Measurements from ENCODE around the gene BBX.

BBX gene

DNA sequence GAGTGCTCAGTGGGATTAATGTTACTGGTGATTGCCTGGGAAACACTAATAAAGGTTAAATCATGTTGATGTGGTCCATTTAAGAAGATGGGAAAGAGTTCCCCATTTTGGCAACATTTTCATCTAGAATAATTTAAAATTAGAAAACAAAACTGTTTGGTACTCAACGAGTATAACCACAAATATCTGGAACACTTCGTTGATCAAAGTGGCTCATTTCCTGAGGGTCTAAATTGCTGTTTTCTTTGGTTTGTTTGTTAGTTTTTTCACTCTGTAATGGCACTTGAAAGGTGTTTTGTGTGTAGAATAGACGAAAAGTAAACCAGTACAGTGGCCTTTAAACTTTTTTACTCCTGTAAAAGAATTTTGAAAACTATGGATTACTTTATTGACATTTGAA lies 73.9 kb downstream of the BBX start:
- H3K27me3 Mint-ChIP-seq (ENCODE audit: low read depth), result no peaks in the 10 kb centered on the region
- peaks cover 35% of the 10 kb centered on the region for H3K4me1 Mint-ChIP-seq (ENCODE audit: low read depth)
- H3K36me3 Mint-ChIP-seq (ENCODE audit: low read depth), result peaks cover 4% of the 10 kb centered on the region
- no peak overlapping the region for H3K27ac Mint-ChIP-seq
- no peaks in the 10 kb centered on the region for H3K9me3 Mint-ChIP-seq
- H3K4me3 Mint-ChIP-seq, result no peak overlapping the region
- DNase-seq (ENCODE audit: low spot score), result no peak

DNA sequence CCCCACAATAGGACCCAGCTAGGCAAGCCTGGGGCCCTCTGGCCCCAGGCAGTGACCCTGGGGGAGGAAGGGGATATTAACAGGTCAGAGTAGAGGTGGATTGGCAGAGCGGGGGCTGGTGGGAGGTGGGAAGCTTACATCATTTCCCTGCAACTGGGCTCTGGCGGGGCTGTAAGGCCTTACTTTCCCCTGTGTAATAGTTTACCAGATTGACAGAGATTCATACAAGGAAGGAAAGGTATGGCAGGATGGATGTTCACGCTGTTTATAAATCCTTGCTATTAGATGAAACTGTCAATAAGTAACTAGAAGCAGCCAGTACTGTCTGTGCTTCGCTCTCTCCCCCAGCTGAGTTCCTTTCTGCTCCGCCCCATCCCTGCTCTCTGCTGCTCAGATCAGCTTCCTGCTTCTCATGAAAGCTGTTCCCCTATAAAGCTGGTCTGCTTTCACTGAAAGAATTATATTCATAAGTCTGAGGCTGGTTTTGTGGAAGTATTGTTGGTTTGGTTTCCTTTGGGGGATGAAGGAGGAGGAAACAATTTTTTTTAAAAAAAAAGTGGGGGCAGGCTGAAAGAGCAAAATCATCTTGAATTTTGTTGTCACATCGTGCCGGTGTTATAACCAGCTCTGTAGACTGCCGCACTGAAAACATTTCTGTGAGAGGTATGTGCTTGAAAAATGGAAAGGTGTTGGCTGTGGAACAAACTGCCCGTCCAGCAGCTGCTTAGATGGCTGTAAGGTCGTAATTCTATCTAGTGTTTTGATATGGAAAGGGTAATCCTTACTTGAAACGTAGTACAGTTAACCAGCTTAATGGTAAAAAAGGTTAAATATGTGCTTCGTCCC lies 76.4 kb downstream of the BBX start:
- Mint-ChIP-seq H3K4me3 (peak overlapping the region; percentile 88), H3K27ac (peak overlapping the region; percentile 89), H3K9me3 (no peaks in the 10 kb centered on the region), H3K4me1 (ENCODE audit: low read depth) (peaks cover 37% of the 10 kb centered on the region), H3K27me3 (ENCODE audit: low read depth) (no peaks in the 10 kb centered on the region), H3K36me3 (ENCODE audit: low read depth) (peaks cover 7% of the 10 kb centered on the region)
- DNase-seq (ENCODE audit: low spot score), result peak; percentile 30

DNA sequence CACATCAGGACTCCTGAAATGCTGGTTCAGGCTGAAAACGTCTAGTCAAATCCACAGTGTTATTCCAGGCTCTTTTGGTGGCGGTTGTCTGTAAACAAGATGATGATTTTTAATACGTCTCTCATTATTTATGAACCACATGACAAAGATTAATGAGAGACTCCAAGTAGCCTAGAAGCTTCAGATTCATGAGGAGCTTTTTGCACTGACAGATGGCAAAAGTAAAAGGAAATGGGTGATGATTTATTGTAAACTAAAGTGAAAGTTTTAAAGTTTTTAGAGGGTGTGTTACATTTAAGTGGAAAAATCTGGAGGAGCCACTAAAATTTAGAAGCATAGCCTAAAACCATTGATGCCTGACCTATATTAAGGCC lies 77.0 kb downstream of the BBX start:
- H3K4me1 Mint-ChIP-seq (ENCODE audit: low read depth), result peaks cover 40% of the 10 kb centered on the region
- peak overlapping the region; percentile 89 for H3K27ac Mint-ChIP-seq
- H3K4me3 Mint-ChIP-seq, result peak overlapping the region; percentile 88
- H3K27me3 Mint-ChIP-seq (ENCODE audit: low read depth), result no peaks in the 10 kb centered on the region
- peaks cover 7% of the 10 kb centered on the region for H3K36me3 Mint-ChIP-seq (ENCODE audit: low read depth)
- no peak for DNase-seq (ENCODE audit: low spot score)
- H3K9me3 Mint-ChIP-seq, result no peaks in the 10 kb centered on the region

DNA sequence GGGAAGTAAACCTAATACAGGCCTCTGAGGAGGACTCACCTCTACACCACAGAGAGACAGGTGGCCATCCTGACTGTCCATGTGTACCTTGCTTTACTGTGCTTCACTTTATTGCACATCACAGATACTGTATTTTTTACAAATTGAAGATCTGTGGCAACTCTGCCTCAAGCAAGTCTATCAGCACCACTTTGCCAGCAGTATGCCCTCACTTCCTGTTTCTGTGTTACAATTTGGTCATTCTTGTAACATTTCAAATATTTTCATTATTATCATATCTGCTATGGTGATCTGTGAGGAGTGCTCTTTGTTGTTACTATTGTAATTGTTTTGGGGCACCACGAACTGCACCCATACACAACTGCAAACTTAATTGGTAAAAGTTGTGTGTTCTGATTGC lies 78.0 kb downstream of the BBX start:
- Mint-ChIP-seq H3K27ac (peak overlapping the region; percentile 67), H3K36me3 (ENCODE audit: low read depth) (peaks cover 7% of the 10 kb centered on the region), H3K9me3 (no peaks in the 10 kb centered on the region), H3K4me1 (ENCODE audit: low read depth) (peaks cover 40% of the 10 kb centered on the region), H3K27me3 (ENCODE audit: low read depth) (no peaks in the 10 kb centered on the region), H3K4me3 (peak overlapping the region; percentile 88)
- DNase-seq (ENCODE audit: low spot score), result no peak

DNA sequence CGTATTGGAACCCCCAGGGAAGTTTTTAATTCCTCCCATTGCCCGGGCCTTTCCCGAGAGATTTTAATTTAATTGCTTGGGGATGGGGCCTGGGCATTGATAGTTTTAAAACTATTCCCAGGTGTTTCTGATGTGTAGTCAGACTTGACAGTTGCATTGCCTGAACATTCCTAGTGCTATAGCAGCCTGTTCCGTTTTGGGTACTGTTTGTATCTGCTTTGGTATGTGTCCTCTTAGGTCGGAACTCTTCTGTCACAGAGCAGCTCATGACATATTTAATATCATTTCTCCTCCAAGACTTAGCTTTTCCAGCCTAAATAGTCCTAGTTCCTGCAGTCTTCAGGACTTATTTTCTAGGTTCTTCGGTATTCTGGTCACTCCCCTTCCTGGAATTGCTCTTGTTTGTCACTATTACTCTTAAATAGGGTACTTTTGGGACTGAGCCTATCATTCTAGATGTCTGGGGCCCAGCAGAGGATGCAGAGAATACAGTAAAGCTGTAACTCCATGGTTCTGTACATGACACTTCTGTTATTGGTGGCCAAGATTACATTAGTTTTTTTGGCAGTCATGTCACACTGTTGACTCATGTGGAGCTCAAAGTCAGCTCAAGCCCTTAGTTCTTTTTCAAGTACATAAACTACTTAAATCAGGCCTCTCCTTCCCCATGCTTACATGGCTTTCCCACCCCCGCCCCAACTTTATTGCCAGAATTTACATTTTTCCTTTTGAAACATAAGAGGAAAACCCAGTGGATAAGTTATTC lies 81.5 kb downstream of the BBX start:
- Mint-ChIP-seq H3K4me1 (ENCODE audit: low read depth) (peaks cover 27% of the 10 kb centered on the region), H3K27me3 (ENCODE audit: low read depth) (no peaks in the 10 kb centered on the region), H3K36me3 (ENCODE audit: low read depth) (peaks cover 13% of the 10 kb centered on the region), H3K9me3 (peaks cover 6% of the 10 kb centered on the region), H3K27ac (no peak overlapping the region), H3K4me3 (no peak overlapping the region)
- no peak for DNase-seq (ENCODE audit: low spot score)

DNA sequence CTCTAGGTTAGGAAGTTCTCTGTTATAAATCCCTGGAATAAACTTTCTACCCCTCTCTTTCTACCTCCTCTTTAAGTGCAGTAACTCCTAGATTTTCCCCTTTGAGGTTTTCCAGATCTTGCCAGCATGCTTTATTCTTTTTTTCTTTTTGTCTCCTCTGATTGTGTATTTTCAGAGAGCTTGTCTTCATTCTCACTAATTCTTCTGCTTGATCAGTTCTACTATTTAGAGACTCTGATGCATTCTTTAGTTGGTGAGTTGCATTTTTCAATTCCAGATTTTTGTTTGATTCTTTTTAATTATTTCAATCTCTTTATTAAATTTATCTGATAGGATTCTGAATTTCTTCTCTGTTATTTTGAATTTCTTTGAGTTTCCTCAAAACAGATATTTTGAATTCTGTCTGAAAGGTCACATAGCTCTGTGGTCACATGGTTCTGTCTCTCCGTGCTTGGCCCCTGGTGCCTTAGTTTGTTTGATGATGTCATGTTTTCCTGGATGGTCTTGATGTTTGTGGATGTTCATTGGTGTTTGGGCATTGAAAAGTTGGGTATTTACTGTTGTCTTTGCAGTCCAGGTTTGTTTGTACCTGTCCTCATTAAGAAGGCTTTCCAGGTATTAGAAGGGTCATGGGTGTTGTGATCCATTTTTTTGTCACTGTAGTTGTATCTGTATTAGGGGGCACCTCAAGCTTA lies 89.2 kb downstream of the BBX start:
- DNase-seq (ENCODE audit: low spot score), result no peak
- Mint-ChIP-seq H3K4me3 (no peak overlapping the region), H3K4me1 (ENCODE audit: low read depth) (no peaks in the 10 kb centered on the region), H3K9me3 (peaks cover 37% of the 10 kb centered on the region), H3K36me3 (ENCODE audit: low read depth) (peaks cover 29% of the 10 kb centered on the region), H3K27ac (no peak overlapping the region), H3K27me3 (ENCODE audit: low read depth) (no peaks in the 10 kb centered on the region)

DNA sequence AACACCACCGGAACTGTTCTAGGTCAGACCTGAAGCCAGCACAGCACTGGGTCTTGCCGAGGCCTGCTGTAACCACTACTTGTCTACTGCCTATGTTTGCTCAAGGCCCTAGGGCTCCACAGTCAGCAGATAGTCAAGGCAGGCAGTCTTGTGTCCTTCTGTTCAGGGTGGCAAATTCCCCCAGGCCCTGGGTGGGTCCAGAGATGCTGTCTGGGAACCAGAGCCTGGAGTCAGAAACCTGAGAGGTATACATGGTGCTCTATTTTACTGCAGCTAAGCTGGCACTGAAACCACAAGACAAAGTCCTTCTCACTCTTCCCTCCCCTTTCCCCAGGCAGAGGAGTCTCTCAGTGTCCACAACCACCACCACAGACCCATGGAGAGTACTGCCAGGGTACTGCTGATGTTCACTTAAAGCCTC lies 89.9 kb downstream of the BBX start:
- Mint-ChIP-seq H3K36me3 (ENCODE audit: low read depth) (peaks cover 29% of the 10 kb centered on the region), H3K4me1 (ENCODE audit: low read depth) (no peaks in the 10 kb centered on the region), H3K27ac (no peak overlapping the region), H3K4me3 (no peak overlapping the region), H3K9me3 (peaks cover 37% of the 10 kb centered on the region), H3K27me3 (ENCODE audit: low read depth) (no peaks in the 10 kb centered on the region)
- no peak for DNase-seq (ENCODE audit: low spot score)

DNA sequence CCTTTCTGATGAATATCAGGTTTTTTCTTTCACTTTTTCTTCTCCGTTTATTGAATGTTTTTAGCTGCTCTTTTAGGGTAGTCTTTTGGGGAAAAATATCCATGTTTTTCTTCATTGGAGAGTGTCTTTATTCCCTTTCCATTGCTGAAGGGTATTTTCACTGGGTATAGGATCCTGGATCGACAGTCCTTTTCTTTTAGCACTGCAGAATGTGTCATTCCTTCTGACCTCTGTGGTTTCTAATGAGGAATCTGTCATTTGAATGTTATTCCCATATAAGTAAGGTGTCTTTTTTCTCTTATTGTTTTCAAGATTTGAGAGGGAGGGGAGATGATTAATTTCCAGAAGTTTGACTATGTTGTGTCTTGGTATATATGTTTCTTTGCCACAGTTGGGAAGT lies 96.8 kb downstream of the BBX start:
- H3K9me3 Mint-ChIP-seq, result no peaks in the 10 kb centered on the region
- no peaks in the 10 kb centered on the region for H3K27me3 Mint-ChIP-seq (ENCODE audit: low read depth)
- no peak for DNase-seq (ENCODE audit: low spot score)
- no peak overlapping the region for H3K4me3 Mint-ChIP-seq
- H3K4me1 Mint-ChIP-seq (ENCODE audit: low read depth), result peaks cover 15% of the 10 kb centered on the region
- peaks cover 3% of the 10 kb centered on the region for H3K36me3 Mint-ChIP-seq (ENCODE audit: low read depth)
- H3K27ac Mint-ChIP-seq, result no peak overlapping the region

DNA sequence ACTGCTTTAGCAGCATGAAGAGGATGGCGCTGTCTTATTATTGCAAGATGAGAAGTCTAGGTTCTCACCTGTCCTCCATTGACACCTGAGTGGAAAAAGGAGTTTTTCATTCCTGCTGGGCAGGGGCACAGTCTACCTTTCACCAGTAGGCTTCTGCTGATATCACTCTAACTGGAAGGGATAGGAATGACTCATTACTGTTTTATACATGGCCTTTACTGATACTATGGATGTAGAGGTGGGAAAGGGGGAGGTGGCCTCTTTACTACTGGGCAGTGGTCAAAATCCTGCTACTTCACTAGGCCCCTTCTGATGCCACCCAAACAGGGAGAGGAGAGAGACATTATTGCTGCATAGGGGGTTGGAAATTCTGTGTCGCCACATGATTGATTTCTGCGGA lies 97.8 kb downstream of the BBX start:
- Mint-ChIP-seq H3K4me1 (ENCODE audit: low read depth) (peaks cover 15% of the 10 kb centered on the region), H3K4me3 (no peak overlapping the region), H3K36me3 (ENCODE audit: low read depth) (peaks cover 3% of the 10 kb centered on the region), H3K27me3 (ENCODE audit: low read depth) (no peaks in the 10 kb centered on the region), H3K27ac (no peak overlapping the region), H3K9me3 (no peaks in the 10 kb centered on the region)
- DNase-seq (ENCODE audit: low spot score), result no peak

DNA sequence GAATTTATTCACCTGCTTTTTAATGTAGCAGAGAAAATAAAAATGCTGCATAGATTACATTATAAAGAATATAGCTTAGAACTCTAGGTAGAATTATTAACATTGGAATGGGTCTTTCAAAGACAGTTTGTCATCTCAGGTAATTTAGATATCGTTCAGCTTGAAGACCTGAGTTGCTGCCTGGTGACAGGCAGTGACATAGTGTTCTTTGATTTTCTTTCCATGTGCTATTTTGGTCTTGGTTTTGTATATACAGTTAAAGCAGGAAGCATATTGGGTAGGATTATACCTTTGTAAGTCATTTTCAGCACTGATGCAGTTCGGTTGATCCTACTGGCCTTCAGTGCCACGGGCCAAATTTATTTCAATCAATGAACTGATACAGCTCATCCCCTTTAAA lies 98.7 kb downstream of the BBX start:
- H3K27ac Mint-ChIP-seq, result no peak overlapping the region
- H3K9me3 Mint-ChIP-seq, result no peaks in the 10 kb centered on the region
- H3K36me3 Mint-ChIP-seq (ENCODE audit: low read depth), result peaks cover 3% of the 10 kb centered on the region
- H3K27me3 Mint-ChIP-seq (ENCODE audit: low read depth), result no peaks in the 10 kb centered on the region
- H3K4me3 Mint-ChIP-seq, result no peak overlapping the region
- peaks cover 15% of the 10 kb centered on the region for H3K4me1 Mint-ChIP-seq (ENCODE audit: low read depth)
- no peak for DNase-seq (ENCODE audit: low spot score)

DNA sequence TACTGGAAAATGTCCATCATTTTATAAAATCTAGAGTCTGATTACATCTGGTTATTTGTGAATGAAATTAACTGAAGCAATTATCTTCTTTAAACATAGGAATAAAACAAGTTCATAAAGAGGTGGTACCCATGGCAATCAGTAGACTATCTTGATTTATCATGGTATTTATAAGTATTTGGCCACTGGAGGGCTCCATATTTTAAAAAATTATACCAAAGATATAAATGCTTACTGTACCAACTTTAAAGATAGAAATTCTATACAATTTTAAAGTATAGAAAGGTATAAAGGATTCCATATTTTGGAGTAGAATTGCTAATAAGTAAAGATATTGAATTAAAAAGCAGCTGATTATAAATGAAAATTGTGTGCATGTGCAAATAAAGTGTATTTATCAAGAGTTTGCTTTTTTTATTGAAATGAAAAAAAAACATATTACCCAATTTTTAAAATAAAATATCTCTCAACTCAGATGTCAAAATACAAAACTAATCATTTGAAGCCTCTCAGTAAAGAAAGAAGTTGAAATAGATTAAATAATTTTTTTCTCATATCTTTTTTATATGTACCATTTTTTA lies 105.3 kb downstream of the BBX start:
- no peaks in the 10 kb centered on the region for H3K9me3 Mint-ChIP-seq
- H3K36me3 Mint-ChIP-seq (ENCODE audit: low read depth), result no peaks in the 10 kb centered on the region
- no peak overlapping the region for H3K27ac Mint-ChIP-seq
- DNase-seq (ENCODE audit: low spot score), result no peak
- no peak overlapping the region for H3K4me3 Mint-ChIP-seq
- H3K4me1 Mint-ChIP-seq (ENCODE audit: low read depth), result peaks cover 25% of the 10 kb centered on the region
- no peaks in the 10 kb centered on the region for H3K27me3 Mint-ChIP-seq (ENCODE audit: low read depth)

DNA sequence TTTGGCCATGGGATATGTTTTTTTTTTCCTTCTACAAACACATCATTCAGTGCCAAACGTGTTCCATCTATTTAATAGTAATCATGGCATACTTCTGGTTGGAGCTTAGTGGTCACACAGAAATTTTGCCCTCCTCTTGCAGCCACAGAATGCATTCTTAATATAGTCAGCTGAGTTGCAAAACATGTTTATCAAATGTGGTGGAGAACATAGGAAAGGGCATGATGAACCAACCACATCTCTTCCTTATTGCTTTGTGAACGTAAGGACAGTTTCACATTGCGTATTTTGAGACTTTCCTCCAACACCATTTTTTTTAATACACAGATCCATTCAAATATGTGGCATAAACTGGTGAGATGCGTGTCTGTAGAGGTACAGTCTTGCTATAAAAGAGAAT lies 106.8 kb downstream of the BBX start:
- DNase-seq (ENCODE audit: low spot score), result no peak
- Mint-ChIP-seq H3K4me3 (no peak overlapping the region), H3K27me3 (ENCODE audit: low read depth) (no peaks in the 10 kb centered on the region), H3K4me1 (ENCODE audit: low read depth) (peaks cover 35% of the 10 kb centered on the region), H3K27ac (no peak overlapping the region), H3K9me3 (no peaks in the 10 kb centered on the region), H3K36me3 (ENCODE audit: low read depth) (no peaks in the 10 kb centered on the region)

DNA sequence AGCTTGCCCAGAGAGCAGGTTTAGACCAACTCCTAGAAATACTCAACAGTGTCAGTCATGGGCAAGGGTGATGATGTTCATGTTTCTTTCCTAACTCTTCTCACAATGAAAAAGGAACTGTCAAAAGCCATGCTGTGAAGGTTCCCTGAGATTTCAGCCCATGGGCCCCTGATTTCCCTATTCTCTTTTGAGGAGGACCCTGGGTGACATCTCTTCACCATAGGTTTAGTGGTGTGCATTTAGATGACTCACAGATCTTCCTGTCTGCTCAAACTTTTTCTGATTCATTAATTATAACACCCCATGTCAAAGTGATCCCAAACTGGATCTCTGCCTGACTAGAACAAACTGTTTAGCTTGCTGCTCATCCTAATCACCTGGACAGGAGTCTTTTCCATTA lies 108.0 kb downstream of the BBX start:
- Mint-ChIP-seq H3K9me3 (no peaks in the 10 kb centered on the region), H3K27me3 (ENCODE audit: low read depth) (no peaks in the 10 kb centered on the region), H3K27ac (peak overlapping the region; percentile 8), H3K4me3 (no peak overlapping the region), H3K4me1 (ENCODE audit: low read depth) (peaks cover 35% of the 10 kb centered on the region), H3K36me3 (ENCODE audit: low read depth) (no peaks in the 10 kb centered on the region)
- DNase-seq (ENCODE audit: low spot score), result no peak

DNA sequence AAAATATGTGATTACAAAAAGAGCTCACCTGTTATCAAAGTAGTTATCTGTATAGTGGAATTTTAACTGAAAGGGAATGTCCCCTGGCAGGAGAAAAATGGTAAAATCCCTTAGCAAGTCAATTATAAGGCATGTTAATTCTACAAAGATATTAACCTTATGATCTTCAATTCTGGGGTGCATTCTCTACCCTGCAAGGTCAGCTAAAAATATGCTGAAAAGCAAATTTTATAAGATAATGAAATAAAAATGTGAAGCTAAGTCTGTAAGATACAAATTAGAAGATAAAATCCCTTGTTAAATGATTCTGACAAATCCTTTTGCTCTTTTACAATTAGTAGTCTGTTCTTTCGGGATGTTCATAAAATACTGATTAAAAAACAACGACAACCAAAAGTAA lies 109.8 kb downstream of the BBX start:
- no peaks in the 10 kb centered on the region for H3K9me3 Mint-ChIP-seq
- no peaks in the 10 kb centered on the region for H3K27me3 Mint-ChIP-seq (ENCODE audit: low read depth)
- no peak overlapping the region for H3K4me3 Mint-ChIP-seq
- DNase-seq (ENCODE audit: low spot score), result no peak
- H3K4me1 Mint-ChIP-seq (ENCODE audit: low read depth), result peaks cover 30% of the 10 kb centered on the region
- H3K36me3 Mint-ChIP-seq (ENCODE audit: low read depth), result no peaks in the 10 kb centered on the region
- no peak overlapping the region for H3K27ac Mint-ChIP-seq

Measured in T-helper 2 cell treated with Interferon-gamma antibody and Interleukin-4, amounts not matched to agents 5 μg/mL and 100 μg/mL, for 36 hours (primary cell).